ENCODE data around the gene EXD3.

Gene EXD3

GRCh38 chr9:137301081-137301947 lies 121.6 kb downstream of the EXD3 start:
- DNase-seq, result peak; percentile 44

- DNase-seq, result peak; percentile 54
Observed at GRCh38 chr9:137300567-137301080, 122.3 kb downstream of the EXD3 start.

- DNase-seq, result peak; percentile 58
Observed at GRCh38 chr9:137299938-137300337, 123.0 kb downstream of the EXD3 start.

GRCh38 chr9:137299203-137299565 lies 123.8 kb downstream of the EXD3 start:
- no peak for DNase-seq

GRCh38 chr9:137298401-137299202 lies 124.4 kb downstream of the EXD3 start:
- no peak for DNase-seq

DNA sequence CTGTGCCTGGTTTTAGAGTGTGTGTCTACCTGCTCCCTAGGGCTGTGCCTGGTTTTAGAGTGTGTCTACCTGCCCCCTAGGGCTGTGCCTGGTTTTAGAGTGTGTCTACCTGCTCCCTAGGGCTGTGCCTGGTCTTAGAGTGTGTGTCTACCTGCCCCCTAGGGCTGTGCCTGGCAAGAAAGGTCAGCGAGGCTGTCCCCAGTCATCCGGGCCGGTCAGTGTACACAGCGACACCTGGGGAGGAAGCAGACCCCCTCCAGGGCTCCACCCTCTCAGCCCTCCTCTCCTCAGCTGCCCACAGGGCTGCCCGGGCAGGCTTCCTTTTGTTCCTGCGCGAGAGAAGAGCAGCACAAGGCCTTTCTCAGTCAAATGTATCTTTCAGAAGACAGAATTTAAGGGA lies 125.0 kb downstream of the EXD3 start:
- no peak for DNase-seq

GRCh38 chr9:137296670-137297664 lies 126.0 kb downstream of the EXD3 start:
- no peak for DNase-seq

DNA sequence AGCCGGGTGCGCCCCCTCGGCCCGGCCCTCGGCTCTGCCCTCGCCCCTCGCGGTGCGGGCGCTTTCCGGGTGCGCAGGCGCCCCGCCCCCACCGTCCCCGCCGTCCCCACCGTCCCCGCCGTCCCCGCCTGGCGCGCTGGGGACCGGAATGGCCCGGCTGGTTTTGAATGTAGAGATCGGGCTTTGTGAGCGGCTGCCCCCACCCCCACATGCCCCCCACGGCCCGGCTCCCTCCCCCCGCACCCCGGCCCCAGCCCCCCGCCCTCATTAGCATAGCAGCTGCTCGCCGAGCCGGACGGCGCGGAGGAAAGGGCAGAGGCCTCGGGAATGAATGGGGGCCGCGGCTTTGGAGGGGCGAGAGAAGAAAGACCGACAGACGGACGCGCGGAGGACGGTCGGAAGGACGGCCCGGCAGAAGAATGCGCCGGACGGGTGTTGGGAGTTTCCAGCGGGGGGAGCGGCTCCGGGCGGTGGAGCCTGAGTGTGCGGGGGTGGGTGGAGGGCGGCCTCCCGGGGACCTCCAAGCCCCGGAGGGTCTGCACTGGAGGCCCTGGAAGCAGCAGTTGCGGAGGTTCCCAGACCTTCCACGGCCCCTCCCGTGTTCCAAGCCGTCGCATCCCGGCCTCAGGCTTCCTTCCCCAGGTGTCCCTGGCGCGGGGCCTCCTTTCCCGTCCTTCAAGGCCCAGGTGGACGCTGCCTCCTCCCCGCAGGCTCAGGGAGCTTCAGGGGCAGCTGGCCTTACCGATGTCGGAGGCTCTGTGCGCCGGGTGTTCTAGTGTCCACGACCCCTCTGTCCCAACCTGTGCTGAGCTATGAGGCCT lies 126.9 kb downstream of the EXD3 start:
- no peak for DNase-seq

DNA sequence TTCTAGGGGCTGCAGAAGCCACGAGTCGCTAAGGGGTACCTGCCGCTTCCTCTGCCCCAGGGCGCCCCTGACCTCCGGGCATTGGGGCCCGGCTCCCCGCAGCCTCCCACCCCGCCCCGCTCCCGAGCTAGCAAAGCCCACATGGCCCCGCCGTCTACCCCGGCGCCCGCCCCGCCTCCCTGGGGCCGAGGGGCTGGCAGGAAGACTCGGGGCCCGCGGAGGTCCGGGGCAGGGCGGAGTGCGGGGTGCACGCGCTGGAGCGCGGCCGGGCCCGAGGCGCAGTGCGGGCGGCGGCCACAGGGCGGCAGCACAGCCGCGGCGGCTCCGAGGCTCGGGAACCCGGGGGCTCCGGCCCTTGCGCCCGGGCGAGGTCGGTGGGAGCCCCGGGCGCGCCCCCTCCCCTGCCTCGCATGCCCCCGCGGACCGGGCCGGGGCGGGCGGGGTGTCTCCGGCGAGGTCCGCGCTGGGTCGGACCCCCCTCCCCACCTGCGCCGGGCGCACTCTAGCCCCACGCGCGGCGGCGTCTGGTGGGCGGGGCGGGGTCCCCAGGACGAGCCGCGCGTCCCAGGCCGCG lies 127.6 kb downstream of the EXD3 start:
- DNase-seq, result peak; percentile 33

- peak; percentile 59 for DNase-seq
Observed at GRCh38 chr9:137294681-137295237, 128.2 kb downstream of the EXD3 start.

- DNase-seq, result peak; percentile 81
Observed at GRCh38 chr9:137294091-137294680, 128.8 kb downstream of the EXD3 start.

DNA sequence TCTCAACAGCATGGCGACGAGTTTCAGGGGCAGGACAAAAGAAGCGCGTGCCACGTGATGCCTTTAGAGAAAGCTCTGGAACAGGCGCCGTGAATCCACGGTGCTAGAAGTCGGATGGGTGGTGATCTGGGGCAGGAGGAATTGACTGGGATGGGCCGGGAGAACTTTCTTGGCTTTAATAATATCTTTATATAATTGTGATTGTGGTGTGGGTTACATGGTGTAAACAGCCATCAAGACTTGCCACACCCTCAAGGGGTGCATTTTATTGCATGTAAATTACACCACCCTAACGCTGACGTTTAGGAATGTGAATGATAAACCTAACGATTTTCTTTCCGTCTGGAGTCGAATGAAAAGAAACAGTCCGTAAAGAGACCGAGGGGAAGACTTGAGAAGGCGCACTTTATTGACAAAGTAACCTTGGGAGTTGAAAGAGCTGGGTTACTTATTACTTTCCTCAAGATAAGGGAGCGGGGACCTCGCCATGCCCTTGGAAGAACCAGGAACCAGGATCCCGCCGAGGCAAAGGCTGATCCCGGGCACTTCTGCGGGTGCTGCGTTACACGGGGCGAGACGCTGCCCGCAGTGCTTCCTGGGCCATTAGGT lies 129.4 kb downstream of the EXD3 start:
- DNase-seq, result no peak

- no peak for DNase-seq
Observed at GRCh38 chr9:137293094-137293481, 129.9 kb downstream of the EXD3 start.

DNA sequence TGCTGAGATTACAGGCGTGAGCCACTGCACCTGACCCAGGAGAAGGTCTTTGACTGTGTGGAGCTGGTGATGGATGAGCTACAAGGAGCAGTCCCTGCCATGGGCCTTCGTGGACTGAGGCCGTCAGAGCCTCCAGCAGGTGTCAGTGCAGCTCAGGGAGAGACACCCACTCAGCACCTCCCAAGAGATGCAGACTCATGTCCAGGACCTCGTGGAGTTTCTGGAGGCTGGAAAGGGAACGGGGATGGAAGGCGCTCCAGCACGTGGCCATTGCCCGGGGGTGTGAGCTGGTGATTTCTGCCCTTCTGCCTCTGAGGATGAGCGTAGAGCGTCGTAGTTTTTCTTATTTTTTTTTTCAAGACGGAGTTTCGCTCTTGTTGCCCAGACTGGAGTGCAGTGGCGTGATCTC lies 136.0 kb downstream of the EXD3 start:
- DNase-seq, result peak; percentile 65

DNA sequence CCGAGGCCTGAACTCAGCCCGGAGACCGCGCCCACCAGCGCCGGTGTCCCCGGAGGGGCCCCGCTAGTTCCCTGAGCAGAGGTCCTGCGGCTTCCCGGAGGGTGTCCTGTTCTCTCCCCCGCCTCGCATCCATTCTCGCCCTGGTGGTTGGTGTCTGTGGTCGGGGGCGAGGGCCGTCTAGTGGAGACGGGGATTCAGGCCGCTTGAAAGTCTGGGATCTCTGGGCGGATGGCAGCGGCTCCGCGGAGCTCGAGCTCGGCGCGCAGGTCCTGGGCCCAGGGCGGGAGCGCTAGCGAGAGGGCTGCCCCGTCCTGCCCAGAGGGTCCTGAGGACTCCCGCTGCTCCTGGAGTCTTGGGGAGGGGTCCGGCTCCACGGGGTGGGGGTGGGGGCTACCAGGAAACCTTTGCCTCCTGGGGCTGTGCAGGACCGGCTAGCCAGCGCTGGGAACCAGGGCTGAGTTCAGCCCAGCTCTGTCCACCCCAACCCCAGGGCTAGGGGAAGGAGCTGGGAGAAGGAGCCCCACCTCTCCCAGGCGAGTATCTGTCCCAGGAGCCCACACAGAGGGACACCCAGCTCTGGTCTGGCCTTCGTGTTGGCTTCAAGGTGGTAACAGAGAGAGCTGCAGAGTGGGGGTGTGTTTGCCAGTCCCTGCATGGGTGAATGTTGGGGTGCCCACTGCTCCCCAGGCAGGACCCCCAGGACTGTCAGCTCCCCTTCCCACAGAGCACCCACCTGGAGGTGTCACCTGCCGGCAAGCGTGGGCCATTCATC lies 141.4 kb downstream of the EXD3 start:
- no peak for DNase-seq

DNA sequence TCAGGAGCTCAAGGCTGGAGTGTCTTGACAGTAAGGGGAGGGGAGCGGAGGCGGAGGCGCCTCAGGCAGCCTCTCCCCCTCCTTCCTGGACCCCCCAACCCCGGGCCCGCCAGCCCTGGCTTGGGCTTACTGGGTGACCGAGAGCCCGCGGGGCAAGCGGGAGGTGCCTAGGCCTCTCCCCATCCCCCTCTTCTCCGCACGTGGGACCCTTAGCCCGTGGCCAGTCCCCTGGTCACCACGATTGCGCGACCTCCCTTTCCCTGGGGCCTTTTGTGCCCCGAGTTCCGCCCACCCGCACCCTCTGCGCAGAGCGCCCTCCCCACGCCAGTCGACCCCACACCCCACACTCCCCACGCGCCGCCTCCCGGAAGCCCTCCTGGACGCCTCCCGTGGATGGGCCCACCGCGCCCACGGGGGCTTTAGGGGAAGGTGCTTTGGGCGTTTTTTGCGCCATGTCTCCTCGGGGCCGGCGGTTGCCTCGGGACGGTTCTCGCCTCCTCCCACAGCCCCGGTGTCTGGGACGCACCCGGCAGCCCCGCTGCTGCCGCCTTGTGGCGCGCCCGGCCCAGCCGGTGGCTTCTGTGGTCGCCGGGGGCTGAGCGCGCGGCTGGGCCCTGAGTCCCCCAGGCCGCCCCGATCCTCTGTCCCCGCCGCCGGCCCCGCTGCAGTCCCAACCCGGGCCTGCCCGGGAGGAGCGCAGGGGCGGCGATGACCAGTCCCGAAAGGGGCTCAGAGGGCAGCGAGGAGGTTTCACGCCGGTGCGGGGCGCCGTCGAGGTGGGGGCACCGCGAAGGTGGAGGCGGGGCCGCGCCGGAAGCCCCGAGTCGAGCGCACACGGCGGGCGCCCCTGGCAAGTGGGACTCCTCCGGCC lies 142.3 kb downstream of the EXD3 start:
- no peak for DNase-seq

- DNase-seq, result no peak
Observed at GRCh38 chr9:137279741-137280473, 143.1 kb downstream of the EXD3 start.

Data from hematopoietic multipotent progenitor cell treated with erythropoietin and hydrocortisone succinate and interleukin-3 and kit ligand, for 8 days (in vitro differentiated cells).